GM21717 (cell line): Measurements from ENCODE around the gene EDIL3.
"Not testable (repeated sequence)": the region's sequence is repeated elsewhere in the genome, so short reads cannot be mapped to it uniquely, and the experiment has no call there.

Experiments
- ATAC-seq: cut with Tn5 transposase; IDR thresholded peaks from one replicate; pipeline ENCODE4 v1.9.1; 2021; ENCODE audit warnings: mild to moderate bottlenecking, moderate library complexity; ENCODE audit not compliant: unreplicated experiment

Gene EDIL3

DNA sequence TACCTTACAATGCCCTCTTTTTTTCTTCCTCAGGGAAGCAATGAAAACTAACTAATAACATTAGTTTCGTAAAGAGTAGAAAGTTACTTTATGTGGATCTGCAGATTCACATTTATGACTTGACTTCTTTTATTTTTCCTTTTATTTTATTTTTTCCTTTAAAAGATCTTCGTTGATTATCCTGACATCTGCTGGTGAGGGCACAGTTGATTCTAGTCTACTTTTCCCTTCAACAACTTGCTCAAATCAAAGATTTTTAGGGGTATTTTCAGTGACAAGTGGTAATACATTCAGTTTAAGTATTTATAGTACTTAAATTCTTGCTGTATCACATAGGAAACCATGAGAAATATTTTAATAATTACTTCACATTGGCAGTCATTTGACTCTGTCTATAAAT lies 4.9 kb downstream of the EDIL3 start:
- no peak for ATAC-seq

DNA sequence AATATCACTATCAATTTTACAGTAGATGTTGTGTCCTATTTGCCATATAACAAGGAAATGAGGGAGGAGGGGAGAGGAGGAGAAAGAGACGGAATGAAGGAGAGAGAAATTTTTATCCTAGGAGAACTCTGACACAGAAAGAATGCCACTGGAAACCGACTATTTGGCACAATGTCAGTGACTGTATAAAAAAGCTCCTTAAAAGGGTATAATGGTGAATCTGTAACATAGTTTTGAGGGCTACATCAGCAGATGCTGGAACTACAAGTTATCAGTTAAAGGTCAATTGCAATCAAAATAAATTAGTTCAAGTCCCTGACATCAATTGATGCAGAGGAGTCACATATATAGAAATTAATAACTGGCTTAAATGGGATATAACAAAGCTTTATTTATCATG lies 5.7 kb downstream of the EDIL3 start:
- no peak for ATAC-seq

DNA sequence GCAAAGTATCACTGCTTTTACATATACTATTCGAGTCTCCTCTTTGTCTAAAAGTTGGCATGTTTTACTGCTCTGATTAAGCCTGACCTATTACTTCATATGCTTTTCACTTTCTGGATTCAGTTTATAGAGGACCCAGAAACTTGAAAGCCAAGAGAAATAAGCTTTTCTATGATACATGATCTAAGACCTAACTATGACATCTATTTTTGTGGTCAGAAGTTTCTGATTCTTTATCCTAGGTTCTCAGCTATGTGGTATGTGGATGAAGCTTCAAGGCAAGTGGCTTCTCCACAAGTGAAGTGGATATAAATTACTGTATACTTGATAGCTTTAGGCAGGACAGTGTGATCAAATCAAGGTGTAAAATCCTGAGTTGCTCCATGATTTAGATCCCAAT lies 6.3 kb downstream of the EDIL3 start:
- no peak for ATAC-seq

DNA sequence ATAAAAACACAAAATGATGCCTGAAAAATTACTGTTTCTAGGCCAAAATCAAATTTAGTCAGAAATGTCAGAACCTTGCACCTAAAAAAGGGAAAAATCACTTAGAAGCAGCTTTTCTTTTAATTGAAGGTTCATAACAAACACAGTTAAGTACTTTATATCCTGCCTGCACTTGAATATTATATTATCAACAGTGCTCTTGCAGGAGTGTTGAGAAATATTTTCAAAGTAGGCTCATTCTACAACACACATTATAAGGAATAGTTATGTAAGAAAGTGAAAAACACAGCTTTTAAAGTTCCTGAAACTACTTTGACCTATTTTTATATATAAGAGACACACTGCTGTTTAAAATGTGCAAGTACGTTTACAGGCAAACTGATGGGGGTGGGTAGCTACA lies 8.3 kb downstream of the EDIL3 start:
- ATAC-seq, result no peak

DNA sequence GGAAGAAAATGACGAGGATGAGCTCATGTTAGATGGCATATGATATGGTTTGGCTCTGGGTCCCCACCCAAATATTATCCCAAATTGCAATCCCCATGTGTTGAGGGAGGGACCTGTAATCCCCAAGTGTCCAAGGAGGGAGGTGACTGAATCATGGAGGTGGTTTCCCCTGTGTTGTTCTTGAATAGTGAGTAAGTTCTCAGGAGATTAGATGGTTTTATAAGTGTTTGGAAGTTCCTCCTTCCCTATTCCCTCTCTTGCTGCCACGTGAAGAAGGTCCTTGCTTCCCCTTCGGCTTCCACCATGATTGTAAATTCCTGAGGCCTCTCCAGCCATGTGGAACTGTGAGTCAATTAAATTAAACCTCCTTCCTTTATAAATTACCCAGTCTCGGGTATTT lies 10.1 kb downstream of the EDIL3 start:
- no peak for ATAC-seq

DNA sequence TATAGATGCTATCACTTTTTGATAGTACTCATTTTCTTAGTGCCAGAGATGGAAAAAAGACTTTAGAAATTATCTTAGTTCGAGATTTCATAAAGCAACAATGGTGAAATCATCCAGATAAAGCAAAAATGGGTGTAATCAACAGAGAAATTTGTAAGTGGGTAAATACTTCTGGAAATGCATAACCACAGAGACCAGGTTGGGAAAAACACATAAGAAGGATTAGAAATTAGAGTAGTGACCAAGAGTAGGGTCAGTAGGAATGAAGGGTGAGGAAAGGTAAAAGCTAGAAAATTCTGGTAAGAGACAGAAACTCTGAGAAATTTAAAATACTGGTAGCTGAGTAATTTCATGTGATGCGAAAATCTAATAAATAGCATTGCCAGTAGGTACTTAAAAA lies 11.2 kb downstream of the EDIL3 start:
- ATAC-seq, result no peak

DNA sequence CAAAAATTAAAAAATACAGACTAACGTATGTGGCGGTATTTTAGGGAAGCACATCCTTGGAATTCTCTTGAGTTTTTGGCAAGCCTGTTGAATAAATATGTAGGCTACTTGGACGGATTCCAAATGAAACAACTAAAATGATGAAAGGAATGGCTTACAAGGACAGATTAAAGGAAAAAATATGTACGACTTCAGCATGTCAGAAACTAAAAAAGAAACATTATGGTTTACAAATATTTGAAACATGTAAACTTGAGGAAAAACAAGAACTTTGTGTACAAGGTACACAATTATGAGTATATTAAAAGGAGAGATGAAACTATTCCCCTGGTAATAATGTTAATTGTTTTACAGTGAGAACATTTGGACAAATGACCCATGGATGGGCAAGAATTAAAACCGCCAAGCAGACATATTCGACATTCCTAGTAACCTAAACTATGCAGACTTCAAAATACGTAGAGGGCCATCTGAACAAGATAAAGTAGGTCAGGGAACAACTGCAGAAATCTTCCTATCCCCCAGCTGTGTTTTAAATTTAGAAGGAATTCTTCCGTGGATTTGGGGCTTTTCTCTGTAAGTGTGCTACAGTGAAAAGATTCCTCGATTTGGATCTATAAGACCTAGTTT lies 12.5 kb downstream of the EDIL3 start:
- ATAC-seq, result no peak

DNA sequence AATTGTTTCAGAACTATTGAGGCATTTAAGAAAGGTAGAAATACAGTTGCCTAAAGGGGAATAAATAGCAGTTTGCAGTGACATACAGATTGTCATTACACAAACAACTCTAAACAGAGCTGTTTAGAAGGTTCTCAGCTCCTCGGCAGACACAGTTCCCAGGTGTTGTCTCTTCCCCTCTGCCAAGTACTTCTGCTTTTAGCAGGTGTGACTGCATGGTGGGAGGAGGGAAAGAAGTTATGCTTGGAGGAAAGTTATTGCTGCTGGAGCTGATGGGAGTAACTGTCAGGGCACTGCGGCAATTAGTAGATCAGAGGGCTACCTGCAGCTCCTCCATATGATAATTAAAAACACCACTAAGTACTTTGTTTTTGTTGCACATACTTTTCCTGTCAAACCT lies 14.5 kb downstream of the EDIL3 start:
- ATAC-seq, result no peak

DNA sequence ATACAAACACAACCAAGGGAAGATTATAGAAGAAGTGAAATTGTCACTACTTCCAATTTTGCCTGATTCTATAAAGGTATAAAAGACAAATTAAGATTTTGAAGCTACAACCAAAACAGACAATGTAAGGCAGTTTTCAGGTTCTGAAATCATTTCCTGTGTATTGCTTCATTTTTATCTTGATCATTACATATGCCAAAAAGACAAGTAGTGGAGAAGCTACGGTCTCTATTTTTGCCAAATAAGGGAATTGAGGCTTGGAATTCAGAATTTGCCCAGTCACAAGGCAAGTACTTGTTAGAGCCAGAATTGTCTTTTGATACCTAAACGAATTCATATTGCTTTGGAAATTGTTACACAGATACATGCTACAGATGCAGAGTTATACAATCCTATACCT lies 20.6 kb downstream of the EDIL3 start:
- no peak for ATAC-seq

DNA sequence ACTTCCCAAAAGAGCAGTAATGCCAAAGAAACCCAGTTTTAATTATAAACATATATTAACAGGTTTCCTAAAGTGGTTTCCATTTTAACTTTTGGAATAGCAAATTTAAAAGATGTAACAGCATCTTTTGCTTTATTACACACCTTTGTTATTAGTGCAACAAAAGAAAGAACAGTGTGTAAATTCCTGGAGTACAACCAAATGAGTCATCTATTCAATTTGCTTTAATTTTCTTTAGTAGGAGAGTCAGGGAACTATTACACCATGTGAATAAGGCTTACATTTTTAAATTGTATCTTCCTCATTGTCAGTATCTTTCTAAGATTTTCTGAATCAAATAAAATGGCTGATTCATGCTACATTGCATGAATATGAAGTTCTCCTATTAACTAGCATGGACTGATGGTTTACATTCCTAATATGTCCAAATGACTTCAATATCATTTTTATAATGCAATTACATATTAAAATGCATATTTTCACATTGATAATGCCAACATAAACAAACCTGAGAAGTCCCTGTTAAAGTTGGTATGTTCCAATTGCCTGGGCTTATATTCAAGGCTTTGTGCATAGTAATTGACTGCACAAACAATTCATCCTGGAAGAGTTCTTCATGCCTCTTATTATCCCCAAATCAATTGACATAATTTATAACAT lies 22.5 kb downstream of the EDIL3 start:
- ATAC-seq, result no peak

DNA sequence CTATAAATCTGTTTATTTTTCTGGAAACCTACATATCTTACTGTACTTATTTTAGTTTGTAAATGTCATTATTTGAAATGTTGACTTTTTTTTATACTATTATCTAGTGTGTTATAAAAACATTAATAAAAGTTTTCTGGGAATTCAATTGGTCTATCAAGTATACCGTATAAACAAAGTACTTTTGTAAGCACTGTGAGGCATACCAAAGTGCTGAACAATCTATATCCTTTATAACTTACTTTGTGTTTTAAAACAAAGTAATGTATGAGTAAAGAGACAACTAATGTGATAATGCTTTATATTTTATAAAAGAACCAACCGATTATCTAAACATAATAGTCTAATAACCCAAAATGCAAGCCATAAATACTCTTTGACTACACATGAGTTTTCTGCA lies 23.1 kb downstream of the EDIL3 start:
- no peak for ATAC-seq

DNA sequence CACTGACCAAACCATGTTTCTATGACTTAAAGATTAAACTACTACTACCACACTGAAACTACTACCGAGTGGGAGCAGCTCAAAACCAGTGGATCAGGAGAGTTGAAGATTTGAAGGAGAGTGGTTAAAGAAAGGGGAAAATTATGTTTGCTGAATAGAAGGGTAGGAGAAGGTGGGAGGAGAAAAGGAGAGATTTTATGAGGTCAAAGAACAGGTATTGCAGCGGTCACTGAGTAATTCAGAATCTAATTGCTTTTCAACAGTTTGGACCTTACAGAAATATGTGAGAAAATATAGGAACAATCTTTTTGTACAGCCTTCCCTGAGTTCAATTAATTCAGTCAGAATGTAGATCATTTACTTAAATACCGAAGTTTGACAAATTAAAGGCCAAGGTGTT lies 24.6 kb downstream of the EDIL3 start:
- no peak for ATAC-seq

DNA sequence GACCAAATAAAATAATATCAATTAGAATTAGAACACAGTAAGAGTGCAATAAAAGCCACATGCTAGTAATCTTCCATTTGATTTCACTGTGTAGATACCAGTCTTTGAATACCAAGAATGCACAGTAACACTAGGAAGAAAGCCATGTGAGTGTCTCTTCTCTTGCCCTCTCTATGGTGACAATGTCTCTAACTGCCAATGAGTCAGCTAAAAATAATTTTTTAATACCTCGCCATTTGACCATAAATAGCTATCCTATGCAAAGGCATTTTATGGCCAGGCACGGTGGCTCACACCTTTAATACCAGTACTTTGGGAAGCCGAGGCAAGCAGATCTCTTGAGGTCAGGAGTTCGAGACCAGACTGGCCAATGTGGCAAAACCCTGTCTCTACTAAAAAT lies 30.6 kb downstream of the EDIL3 start:
- no peak for ATAC-seq

DNA sequence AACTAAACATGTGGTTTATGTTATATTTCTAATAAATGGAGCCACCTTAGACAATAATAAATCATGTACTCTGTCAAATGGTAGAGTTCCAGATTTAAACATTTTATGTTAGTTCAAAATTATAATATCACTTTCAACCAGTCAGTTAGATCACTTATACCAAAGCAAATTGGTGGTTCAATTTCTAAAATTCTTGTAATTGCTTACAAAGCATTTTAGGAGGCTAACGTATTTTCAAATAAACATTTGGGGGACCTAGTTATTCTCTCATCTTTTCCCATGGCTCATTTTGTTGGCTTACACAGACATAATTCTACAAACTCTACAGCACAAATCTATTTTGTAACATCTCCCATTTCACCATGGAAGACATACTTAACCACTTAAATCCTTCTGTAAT lies 39.9 kb downstream of the EDIL3 start:
- ATAC-seq, result no peak

DNA sequence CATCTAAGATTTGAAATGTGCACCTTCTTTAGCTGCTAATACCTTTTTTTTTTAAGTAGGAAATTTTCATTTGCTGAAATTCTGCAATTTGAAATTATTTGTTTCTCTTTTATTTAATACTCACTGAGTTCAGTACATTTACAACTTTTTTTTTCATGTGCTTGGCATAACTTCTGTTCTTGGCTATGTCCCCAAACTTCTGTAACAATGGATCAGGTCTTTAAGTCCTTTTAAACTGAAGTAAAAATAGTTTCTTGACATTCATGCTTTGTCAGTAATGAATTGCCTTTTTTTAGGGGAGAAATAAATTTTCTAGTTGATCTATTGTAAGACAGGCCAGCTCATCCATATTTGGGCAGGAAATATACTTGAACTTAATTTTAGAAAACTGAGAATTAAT lies 41.5 kb downstream of the EDIL3 start:
- ATAC-seq, result no peak

DNA sequence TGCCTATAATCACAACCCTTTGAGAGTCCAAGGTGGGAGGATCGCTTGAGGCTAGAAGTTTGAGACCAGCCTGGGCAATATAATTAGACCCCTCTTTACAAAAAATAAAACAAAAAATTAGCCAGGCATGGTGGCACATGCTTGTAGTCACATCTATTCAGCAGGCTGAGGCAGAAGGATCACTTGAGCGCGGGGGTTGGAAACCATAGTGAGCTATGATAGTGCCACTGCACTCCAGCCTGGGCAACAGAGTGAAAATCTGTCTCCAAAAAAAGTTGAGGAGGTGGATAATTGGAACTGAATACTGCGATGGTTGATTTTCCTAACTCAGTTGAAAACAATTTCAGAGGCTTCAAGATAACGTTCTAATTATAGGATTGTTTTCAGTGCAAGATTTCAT lies 52.6 kb downstream of the EDIL3 start:
- no peak for ATAC-seq

DNA sequence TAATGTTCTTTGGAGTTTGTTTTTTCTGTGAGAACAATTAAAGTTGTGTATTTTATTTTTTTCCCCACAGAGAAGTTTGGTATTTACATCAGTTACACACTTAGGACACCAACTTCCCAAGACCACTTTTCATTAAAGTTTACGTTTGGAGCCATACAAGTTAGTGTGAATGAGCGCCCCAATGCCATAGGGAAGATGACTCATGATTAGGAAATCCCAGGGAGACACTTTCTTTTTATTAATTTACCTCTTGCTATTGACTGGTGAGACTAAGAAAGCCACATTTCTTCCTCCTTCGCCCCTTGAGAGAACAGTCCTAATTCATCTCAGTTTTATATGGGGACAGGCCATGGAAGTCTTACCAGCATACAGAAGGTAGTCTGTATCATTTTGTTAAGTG lies 57.1 kb downstream of the EDIL3 start:
- no peak for ATAC-seq

DNA sequence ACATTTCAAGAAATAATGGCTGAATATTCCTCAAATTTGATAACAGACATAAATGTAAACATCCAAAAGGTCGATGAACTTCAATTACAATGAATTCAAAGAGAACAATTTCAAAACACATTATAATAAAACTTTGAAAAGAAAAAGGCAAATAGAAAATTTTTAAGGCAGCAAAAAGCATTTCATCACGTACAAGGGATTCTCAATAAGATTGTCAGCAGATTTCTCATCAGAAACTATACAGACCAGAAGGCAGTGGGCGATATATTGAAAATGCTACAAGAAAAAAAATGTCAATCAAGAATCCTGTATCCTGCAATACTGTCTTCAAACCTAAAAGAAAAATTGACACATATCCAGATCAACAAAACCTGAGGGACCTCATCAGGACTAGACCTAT lies 62.0 kb downstream of the EDIL3 start:
- no peak for ATAC-seq

DNA sequence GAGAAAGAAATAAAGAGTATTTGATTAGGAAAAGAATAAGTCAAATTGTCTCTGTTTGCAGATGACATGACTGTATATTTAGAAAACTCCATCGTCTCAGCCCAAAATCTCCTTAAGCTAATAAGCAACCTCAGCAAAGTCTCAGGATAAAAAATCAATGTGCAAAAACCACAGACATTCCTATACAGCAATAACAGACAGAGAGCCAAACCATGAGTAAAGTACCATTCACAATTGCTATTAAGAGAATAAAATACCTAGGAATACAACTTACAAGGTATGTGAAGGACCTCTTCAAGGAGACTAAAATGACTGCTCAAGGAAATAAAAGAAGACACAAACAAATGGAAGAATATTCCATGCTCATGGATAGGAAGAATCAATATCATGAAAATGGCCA lies 66.9 kb downstream of the EDIL3 start:
- ATAC-seq, result not testable (repeated sequence)

DNA sequence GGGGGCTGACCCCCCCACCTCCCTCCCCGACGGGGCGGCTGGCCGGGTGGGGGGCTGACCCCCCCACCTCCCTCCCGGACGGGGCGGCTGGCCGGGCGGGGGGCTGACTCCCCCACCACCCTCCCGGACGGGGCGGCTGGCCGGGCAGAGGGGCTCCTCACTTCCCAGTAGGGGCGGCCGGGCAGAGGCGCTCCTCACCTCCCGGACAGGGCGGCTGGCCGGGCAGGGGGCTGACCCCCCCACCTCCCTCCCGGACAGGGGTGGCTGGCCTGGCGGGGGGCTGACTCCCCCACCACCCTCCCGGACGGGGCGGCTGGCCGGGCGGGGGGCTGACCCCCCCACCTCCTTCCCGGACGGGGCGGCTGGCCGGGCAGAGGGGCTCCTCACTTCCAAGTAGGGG lies 72.4 kb downstream of the EDIL3 start:
- not testable (repeated sequence) for ATAC-seq

DNA sequence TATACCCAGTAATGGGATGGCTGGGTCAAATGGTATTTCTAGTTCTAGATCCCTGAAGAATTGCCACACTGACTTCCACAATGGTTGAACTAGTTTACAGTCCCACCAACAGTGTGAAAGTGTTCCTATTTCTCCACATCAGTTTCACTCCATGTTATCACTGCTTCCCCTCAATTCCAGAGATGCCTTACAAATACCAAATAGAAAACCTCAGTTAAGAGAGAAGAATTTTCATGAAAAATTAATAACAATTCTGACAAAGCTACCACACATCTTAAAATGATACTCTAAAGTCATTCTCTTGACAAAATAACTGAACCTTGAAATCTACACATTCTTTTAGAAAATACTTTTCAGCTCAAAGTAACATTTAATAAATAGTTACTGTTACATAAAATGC lies 74.8 kb downstream of the EDIL3 start:
- not testable (repeated sequence) for ATAC-seq

DNA sequence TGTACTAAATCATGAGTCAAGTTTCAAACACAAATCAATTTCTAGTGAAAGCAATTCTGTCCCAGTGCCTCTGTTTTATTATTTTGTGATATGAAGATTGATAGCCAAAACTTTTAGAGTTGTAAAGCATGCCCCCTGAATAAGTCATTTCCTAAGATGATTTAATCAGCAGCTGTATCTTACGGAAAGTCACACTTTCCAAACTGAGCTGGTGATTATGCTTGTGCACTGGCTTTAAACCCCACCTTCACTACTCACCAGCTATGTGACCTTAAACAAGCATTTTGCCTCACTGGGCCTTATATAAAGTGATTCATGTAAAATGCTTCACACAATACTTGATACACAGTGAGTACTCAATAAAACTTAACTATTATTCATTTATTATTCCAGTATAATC lies 78.1 kb downstream of the EDIL3 start:
- no peak for ATAC-seq

DNA sequence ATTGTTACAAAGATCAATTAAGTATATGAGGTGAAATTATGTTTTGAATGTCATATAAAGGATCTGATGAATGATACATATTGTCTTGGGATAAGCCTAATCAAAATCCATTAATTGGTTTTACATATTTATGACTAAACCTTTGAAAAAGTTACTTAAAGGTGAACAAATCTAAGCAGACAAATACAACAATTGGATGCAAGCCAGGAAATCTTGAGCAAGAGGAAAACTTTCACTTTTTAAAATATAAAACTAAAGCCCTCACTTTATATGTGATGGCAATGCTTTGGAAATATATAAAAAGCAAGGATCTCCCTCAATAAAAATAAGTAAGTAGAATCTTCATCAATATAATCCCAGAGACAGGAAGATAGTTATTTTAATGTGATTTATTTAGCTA lies 80.1 kb downstream of the EDIL3 start:
- no peak for ATAC-seq
